GM12878 (cell line): Measurements from ENCODE around the gene AMPH. TPM values are rescaled to one million over a fixed set of nuclear protein-coding genes. Genes with fewer than 3 reads are reported as not detected.

Experiments used
- ATAC-seq: fragments of 200-7000 bp; cut with Tn5 transposase; 3 replicates; pipeline ENCODE4 v1.9.1; 2020; ENCODE audit warnings: mild to moderate bottlenecking, moderate library complexity
- BruUV-seq: library from RNA; stranded (reverse); fragments of 400-500 nt; replicated peaks from 2 replicates; lab custom pipeline; 2021; lab: Mats Ljungman, UMichigan
- CTCF ChIA-PET: fragments of 300-600 bp; sonication (Branson Sonifier 250); formaldehyde crosslinking; extraction: SDS; loops from one replicate; lab custom pipeline; 2021; ENCODE audit warnings: inconsistent platforms; lab: Yijun Ruan, JAX
- POLR2A ChIA-PET: fragments of 350-600 bp; formaldehyde crosslinking; extraction: SDS; loops from one replicate; lab custom pipeline; 2021; ENCODE audit warnings: inconsistent platforms; lab: Charles Lee
- RAD21 ChIA-PET: fragments of 300-600 bp; sonication (Branson Sonifier 250); formaldehyde crosslinking; loops from one replicate; lab custom pipeline; 2023; ENCODE audit warnings: antibody characterized with exemption; ENCODE audit not compliant: unreplicated experiment; lab: Charles Lee
- SMC1A ChIA-PET: fragments of 300-600 bp; sonication (Branson Sonifier 250); formaldehyde crosslinking; loops from one replicate; lab custom pipeline; 2023; ENCODE audit not compliant: unreplicated experiment, uncharacterized antibody; lab: Charles Lee
- DNase-seq: peaks from one replicate; pipeline ENCODE4 v3.0.0-alpha.2; 2011; ENCODE audit warnings: low read depth, low spot score
- FAIRE-seq: peaks from 3 replicates; lab custom pipeline; 2011; peaks lifted over from hg19 to GRCh38; lab: Jason Lieb, UNC
- H2AFZ ChIP-seq: 2 replicates; pipeline ENCODE4 v1.6.0; 2011; ENCODE audit warnings: low read depth, low read length, control low read depth; ENCODE audit not compliant: control insufficient read depth
- H3K27ac ChIP-seq: 2 replicates; pipeline ENCODE4 v1.5.1; 2011; ENCODE audit warnings: control low read depth; ENCODE audit not compliant: control insufficient read depth, insufficient read depth
- H3K27me3 ChIP-seq, 2 experiments: replicated peaks in 1 of 2; 2 replicates each; pipeline versions ENCODE4 v1.6.0 to v1.6.1; 2011; ENCODE audit warnings: low read length in 1 of 2; ENCODE audit not compliant: control insufficient read depth in 2 of 2, insufficient read depth in 2 of 2
- H3K36me3 ChIP-seq, 2 experiments: 2 replicates each; pipeline ENCODE4 v1.5.1; 2011; ENCODE audit warnings: low read length in 1 of 2; ENCODE audit not compliant: control insufficient read depth in 2 of 2, insufficient read depth in 2 of 2
- H3K4me1 ChIP-seq: 2 replicates; pipeline ENCODE4 v1.6.1; 2011; ENCODE audit warnings: mild to moderate bottlenecking, low read length, moderate library complexity, mixed read lengths; ENCODE audit not compliant: control insufficient read depth, insufficient read depth
- H3K4me2 ChIP-seq: 2 replicates; pipeline ENCODE4 v1.6.0; 2011; ENCODE audit warnings: control low read depth; ENCODE audit not compliant: control insufficient read depth, insufficient read depth
- H3K4me3 ChIP-seq: fragments of 200-600 bp; sonication (generic); 2 replicates; pipeline ENCODE4 v1.5.1; 2016
- H3K79me2 ChIP-seq: 2 replicates; pipeline ENCODE4 v1.6.0; 2011; ENCODE audit warnings: low read length; ENCODE audit not compliant: control insufficient read depth, insufficient read depth
- H3K9ac ChIP-seq: 2 replicates; pipeline ENCODE4 v1.8.0; 2011; ENCODE audit warnings: low read length, control low read depth, mixed read lengths; ENCODE audit not compliant: control insufficient read depth, insufficient read depth
- H3K9me3 ChIP-seq: replicated peaks from 3 replicates; pipeline ENCODE4 v1.5.1; 2011; ENCODE audit warnings: mild to moderate bottlenecking, low read length; ENCODE audit not compliant: control insufficient read depth, insufficient read depth
- H4K20me1 ChIP-seq: 2 replicates; pipeline ENCODE4 v1.6.0; 2011; ENCODE audit not compliant: control insufficient read depth, insufficient read depth
- CREB1 ChIP-seq: IDR thresholded peaks from 2 replicates; pipeline ENCODE4 v1.6.1; 2012; ENCODE audit warnings: low read depth, mild to moderate bottlenecking, inconsistent platforms
- CTCF ChIP-seq, 3 experiments: IDR thresholded peaks in 2 of 3; conservative IDR thresholded peaks in 1 of 3; 2 replicates each; pipeline ENCODE4 v1.5.1; 2011; ENCODE audit warnings: low read depth in 3 of 3, low read length in 3 of 3, mild to moderate bottlenecking in 3 of 3, control low read depth in 2 of 3, moderate library complexity in 2 of 3, inconsistent platforms in 1 of 3, mixed read lengths in 1 of 3; ENCODE audit not compliant: control insufficient read depth in 2 of 3, insufficient read depth in 1 of 3; ENCODE audit errors: extremely low read depth in 1 of 3
- DPF2 ChIP-seq: fragments of 450-650 bp; IDR thresholded peaks from 2 replicates; pipeline ENCODE4 v1.6.1; 2017; ENCODE audit warnings: mild to moderate bottlenecking
- GATAD2B ChIP-seq: fragments of 450-650 bp; conservative IDR thresholded peaks from 2 replicates; pipeline ENCODE4 v1.6.1; 2017; ENCODE audit warnings: low read depth, mild to moderate bottlenecking, moderate library complexity
- IKZF2 ChIP-seq, 2 experiments: fragments of 450-650 bp; IDR thresholded peaks; 2 replicates each; pipeline ENCODE4 v1.6.1; 2017; ENCODE audit warnings: mild to moderate bottlenecking in 2 of 2, moderate library complexity in 2 of 2
- IRF4 ChIP-seq: IDR thresholded peaks from 2 replicates; pipeline ENCODE4 v1.6.1; 2011; ENCODE audit warnings: low read depth, low read length
- LARP7 ChIP-seq: fragments of 450-650 bp; IDR thresholded peaks from 2 replicates; pipeline ENCODE4 v1.6.1; 2017; ENCODE audit warnings: mild to moderate bottlenecking
- POLR2AphosphoS2 ChIP-seq: IDR thresholded peaks from 2 replicates; pipeline ENCODE4 v1.6.1; 2011; ENCODE audit warnings: low read depth, mild to moderate bottlenecking, low read length, improper control_type of control experiment, moderate library complexity
- SMARCA5 ChIP-seq: fragments of 450-650 bp; IDR thresholded peaks from 2 replicates; pipeline ENCODE4 v1.6.1; 2017; ENCODE audit warnings: mild to moderate bottlenecking
- SP1 ChIP-seq: IDR thresholded peaks from one replicate; pipeline ENCODE4 v1.6.1; 2011; ENCODE audit warnings: low read depth, low read length
- WRNIP1 ChIP-seq: IDR thresholded peaks from 2 replicates; pipeline ENCODE4 v1.6.1; 2011; ENCODE audit warnings: low read depth, low read length, improper control_type of control experiment, borderline replicate concordance
- ZNF592 ChIP-seq: fragments of 450-650 bp; IDR thresholded peaks from 2 replicates; pipeline ENCODE4 v1.6.1; 2017; ENCODE audit warnings: mild to moderate bottlenecking, moderate library complexity
- WGBS: methylation state at CpG from one replicate; pipeline ENCODE4 v1.1.6; 2016; ENCODE audit warnings: low lambda C conversion rate; ENCODE audit not compliant: insufficient replicate concordance, insufficient coverage; ENCODE audit errors: missing lambda C conversion rate; 5-methylcytosine and 5-hydroxymethylcytosine counted together
- in situ Hi-C: fragments of 300-500 bp; cut with MboI; formaldehyde crosslinking; loops from 9 replicates; pipeline ENCODE4 v1.14.3; 2018; ENCODE audit warnings: mixed read lengths
- intact Hi-C: fragments of 100-400 bp; cut with micrococcal nuclease; formaldehyde crosslinking; loops from one replicate; pipeline ENCODE4 v1.14.2; 2022; ENCODE audit not compliant: unreplicated experiment
- polyA plus RNA-seq, 11 experiments: library from polyadenylated mRNA; depleted of rRNA in 4 of 11; unstranded in 6 of 11; stranded (reverse) in 5 of 11; fragments of >200 nt; fragmentation: Nextera tagmentation in 4 of 11; fragmentation: Illumina TruSeq in 1 of 11; extraction: Ambion mirVana in 4 of 11; extraction: Trizol in 1 of 11; gene quantifications; 1 replicate in 1 of 11; 2 replicates in 10 of 11; pipeline versions ENCODE4 v1.2.1 to v1.2.3, GENCODE V29; 2011 to 2016; ENCODE audit warnings: inconsistent platforms in 2 of 11, missing spikeins in 2 of 11, low read depth in 1 of 11
- total RNA-seq, 4 experiments: library from RNA; depleted of rRNA in 3 of 4; stranded (reverse); fragments of >200 nt in 3 of 4; fragmentation: Illumina TruSeq in 1 of 4; extraction: Trizol in 1 of 4; gene quantifications; 2 replicates each; pipeline versions ENCODE4 v1.2.1 to v1.2.3, GENCODE V29; 2013 to 2021
- TF ChIP-seq, protein P1 (sequence below): fragments of 150-350 bp; IDR thresholded peaks from 2 replicates; pipeline ENCODE4 v1.6.1; 2014; ENCODE audit warnings: mild to moderate bottlenecking, low read depth, low read length
- TF ChIP-seq, protein P2 (sequence below): fragments of 450-650 bp; IDR thresholded peaks from 2 replicates; pipeline ENCODE4 v1.6.1; 2017; ENCODE audit warnings: low read depth, mild to moderate bottlenecking, moderate library complexity

Gene AMPH
- total and polyA plus RNA-seq, 10 of the 15 experiments (the other 5 are each of a cell fraction or from before 2014, with no cell fraction given), result 0.03 to 0.24 (median 0.08) TPM; not detected in 2

DNA sequence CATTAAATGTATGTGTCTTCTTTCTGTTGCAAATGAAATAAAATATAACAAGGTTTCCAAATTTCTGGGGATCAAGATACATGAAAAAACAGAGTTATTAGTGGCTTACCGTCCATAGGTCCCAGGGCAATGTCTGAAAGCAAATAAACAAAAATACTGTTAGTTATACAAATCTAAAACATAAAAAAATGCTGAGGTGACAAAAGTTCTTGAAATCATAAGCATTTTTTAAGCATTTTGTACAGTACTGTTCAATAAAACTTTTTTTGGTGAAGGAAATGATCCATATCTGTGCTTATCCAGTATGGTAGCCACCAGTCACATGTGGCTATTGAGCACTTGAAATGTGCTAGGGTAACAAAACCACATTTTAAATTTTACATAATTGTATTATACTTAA, 199.1 kb downstream of the AMPH start:
- Histone ChIP-seq H3K4me1 (no peaks in the 10 kb centered on the region), H2AFZ (no peak overlapping the region), H3K79me2 (no peaks in the 10 kb centered on the region), H3K9ac (no peak overlapping the region), H3K27ac (no peak overlapping the region), H3K4me2 (no peak overlapping the region), H4K20me1 (no peaks in the 10 kb centered on the region), H3K27me3 (no peaks in the 10 kb centered on the region; a peak in 2 of 4 replicates), H3K9me3 (no peaks in the 10 kb centered on the region), H3K36me3 (no peaks in the 10 kb centered on the region), H3K4me3 (no peak overlapping the region)
- ATAC-seq (no peak), DNase-seq (no peak), FAIRE-seq (no peak)
- TF ChIP-seq, protein P1, sequence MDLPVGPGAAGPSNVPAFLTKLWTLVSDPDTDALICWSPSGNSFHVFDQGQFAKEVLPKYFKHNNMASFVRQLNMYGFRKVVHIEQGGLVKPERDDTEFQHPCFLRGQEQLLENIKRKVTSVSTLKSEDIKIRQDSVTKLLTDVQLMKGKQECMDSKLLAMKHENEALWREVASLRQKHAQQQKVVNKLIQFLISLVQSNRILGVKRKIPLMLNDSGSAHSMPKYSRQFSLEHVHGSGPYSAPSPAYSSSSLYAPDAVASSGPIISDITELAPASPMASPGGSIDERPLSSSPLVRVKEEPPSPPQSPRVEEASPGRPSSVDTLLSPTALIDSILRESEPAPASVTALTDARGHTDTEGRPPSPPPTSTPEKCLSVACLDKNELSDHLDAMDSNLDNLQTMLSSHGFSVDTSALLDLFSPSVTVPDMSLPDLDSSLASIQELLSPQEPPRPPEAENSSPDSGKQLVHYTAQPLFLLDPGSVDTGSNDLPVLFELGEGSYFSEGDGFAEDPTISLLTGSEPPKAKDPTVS, result no peak
- TF ChIP-seq GATAD2B (no peak), POLR2AphosphoS2 (no peak), CTCF (IDR thresholded peaks at IDR 0.05 in 2 of 3, conservative IDR thresholded peaks at IDR 0.05 in 1 of 3; ENCODE audit: control insufficient read depth in 2 of 3, extremely low read depth in 1 of 3, insufficient read depth in 1 of 3, low read depth in 3 of 3, low read length in 3 of 3) (no peak), IKZF2 (IDR thresholded peaks at IDR 0.05) (no peak), CREB1 (no peak), WRNIP1 (no peak), DPF2 (no peak), LARP7 (no peak), ZNF592 (no peak), SP1 (no peak), IRF4 (no peak), SMARCA5 (no peak)
- TF ChIP-seq, protein P2, sequence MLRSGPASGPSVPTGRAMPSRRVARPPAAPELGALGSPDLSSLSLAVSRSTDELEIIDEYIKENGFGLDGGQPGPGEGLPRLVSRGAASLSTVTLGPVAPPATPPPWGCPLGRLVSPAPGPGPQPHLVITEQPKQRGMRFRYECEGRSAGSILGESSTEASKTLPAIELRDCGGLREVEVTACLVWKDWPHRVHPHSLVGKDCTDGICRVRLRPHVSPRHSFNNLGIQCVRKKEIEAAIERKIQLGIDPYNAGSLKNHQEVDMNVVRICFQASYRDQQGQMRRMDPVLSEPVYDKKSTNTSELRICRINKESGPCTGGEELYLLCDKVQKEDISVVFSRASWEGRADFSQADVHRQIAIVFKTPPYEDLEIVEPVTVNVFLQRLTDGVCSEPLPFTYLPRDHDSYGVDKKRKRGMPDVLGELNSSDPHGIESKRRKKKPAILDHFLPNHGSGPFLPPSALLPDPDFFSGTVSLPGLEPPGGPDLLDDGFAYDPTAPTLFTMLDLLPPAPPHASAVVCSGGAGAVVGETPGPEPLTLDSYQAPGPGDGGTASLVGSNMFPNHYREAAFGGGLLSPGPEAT, result no peak
- ChIA-PET RAD21 (no interaction called here), POLR2A (no interaction called here), CTCF (interaction anchor here (0.6 to 1.2 kb wide), 3 partner anchors 228 to 363 kb away, joined by 3 to 5 read pairs (median 4); no protein-coding TSS in a partner anchor), SMC1A (no interaction called here)
- in situ Hi-C loops, result no loop called here
- WGBS, result 0% methylated on average over 1 of the region's 1 CpG
- no TSS peak for BruUV-seq
- intact Hi-C loops, result no loop called here
